Testis (tissue), 3 donors: Measurements from ENCODE around the gene KCNJ5. TPM values are rescaled to one million over a fixed set of nuclear protein-coding genes. Genes with fewer than 3 reads are reported as not detected.

Experiments used
- DNase-seq: peaks from one replicate; pipeline ENCODE4 v3.0.0-alpha.2; 2019
- H3K27ac ChIP-seq, 2 donors: fragments of 200-600 bp; sonication (generic); one replicate each; pipeline ENCODE4 v1.5.1; 2019
- H3K27me3 ChIP-seq: fragments of 200-600 bp; sonication (generic); one replicate; pipeline ENCODE4 v1.5.1; 2019
- H3K36me3 ChIP-seq: fragments of 200-600 bp; sonication (generic); one replicate; pipeline ENCODE4 v1.5.1; 2017; ENCODE audit warnings: low read depth; ENCODE audit errors: missing control alignments
- H3K4me1 ChIP-seq: fragments of 200-600 bp; sonication (generic); one replicate; pipeline ENCODE4 v1.5.1; 2019
- H3K4me3 ChIP-seq, 2 donors: fragments of 200-600 bp; sonication (generic); one replicate each; pipeline ENCODE4 v1.5.1; 2017 to 2019
- H3K9me3 ChIP-seq: fragments of 200-600 bp; sonication (generic); one replicate; pipeline ENCODE4 v1.5.1; 2017
- POLR2A ChIP-seq: fragments of 450-650 bp; IDR thresholded peaks from one replicate; pipeline ENCODE4 v1.6.1; 2017; ENCODE audit warnings: antibody characterized with exemption, mild to moderate bottlenecking, moderate library complexity
- WGBS, 2 donors: methylation state at CpG; one replicate each; pipeline ENCODE4 v1.1.5; 2018; 5-methylcytosine and 5-hydroxymethylcytosine counted together
- intact Hi-C: fragments of 100-400 bp; cut with DNase I; formaldehyde crosslinking; loops from one replicate; pipeline ENCODE4 v1.15.1; 2023; ENCODE audit warnings: low total_unique reads
- polyA plus RNA-seq: library from polyadenylated mRNA; stranded (reverse); fragments of 350-450 nt; fragmentation: Illumina TruSeq; extraction: RNeasy Lipid Tissue Mini Kit (QIAGEN cat#74804); gene quantifications from one replicate; pipeline ENCODE4 v1.2.3, GENCODE V29; 2014; ENCODE audit warnings: low read depth, low replicate concordance; ENCODE audit not compliant: insufficient read depth
- total RNA-seq, 2 donors: library from RNA; depleted of rRNA; stranded (reverse); fragments of >200 nt; gene quantifications; one replicate each; pipeline ENCODE4 v1.2.3, GENCODE V29; 2016
- TF ChIP-seq, protein P1 (sequence below), 3 experiments: fragments of 450-650 bp in 2 of 3; fragments of 200-600 bp in 1 of 3; sonication (generic) in 1 of 3; IDR thresholded peaks; one replicate each; pipeline ENCODE4 v1.5.1; 2016 to 2019; ENCODE audit warnings: antibody characterized with exemption in 3 of 3, mild to moderate bottlenecking in 2 of 3, moderate library complexity in 1 of 3

KCNJ5 gene
- total and polyA plus RNA-seq, 3 donors from 2014 or later = 0.55 to 2.1 (median 1.5) TPM

GRCh38 chr11:128894685-128895084 is 3.5 kb downstream of the KCNJ5 start:
- TF ChIP-seq, protein P1, sequence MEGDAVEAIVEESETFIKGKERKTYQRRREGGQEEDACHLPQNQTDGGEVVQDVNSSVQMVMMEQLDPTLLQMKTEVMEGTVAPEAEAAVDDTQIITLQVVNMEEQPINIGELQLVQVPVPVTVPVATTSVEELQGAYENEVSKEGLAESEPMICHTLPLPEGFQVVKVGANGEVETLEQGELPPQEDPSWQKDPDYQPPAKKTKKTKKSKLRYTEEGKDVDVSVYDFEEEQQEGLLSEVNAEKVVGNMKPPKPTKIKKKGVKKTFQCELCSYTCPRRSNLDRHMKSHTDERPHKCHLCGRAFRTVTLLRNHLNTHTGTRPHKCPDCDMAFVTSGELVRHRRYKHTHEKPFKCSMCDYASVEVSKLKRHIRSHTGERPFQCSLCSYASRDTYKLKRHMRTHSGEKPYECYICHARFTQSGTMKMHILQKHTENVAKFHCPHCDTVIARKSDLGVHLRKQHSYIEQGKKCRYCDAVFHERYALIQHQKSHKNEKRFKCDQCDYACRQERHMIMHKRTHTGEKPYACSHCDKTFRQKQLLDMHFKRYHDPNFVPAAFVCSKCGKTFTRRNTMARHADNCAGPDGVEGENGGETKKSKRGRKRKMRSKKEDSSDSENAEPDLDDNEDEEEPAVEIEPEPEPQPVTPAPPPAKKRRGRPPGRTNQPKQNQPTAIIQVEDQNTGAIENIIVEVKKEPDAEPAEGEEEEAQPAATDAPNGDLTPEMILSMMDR (IDR thresholded peaks at IDR 0.05) = no peak
- TF ChIP-seq POLR2A = no peak
- Histone ChIP-seq H3K27ac (no peak overlapping the region), H3K4me3 (no peak overlapping the region), H3K27me3 (no peaks in the 10 kb centered on the region), H3K9me3 (no peaks in the 10 kb centered on the region), H3K36me3 (no peaks in the 10 kb centered on the region), H3K4me1 (peaks cover 29% of the 10 kb centered on the region)
- intact Hi-C loops = no loop called here
- peak; percentile 84 for DNase-seq
- WGBS, 2 donors = 27 to 52% methylated on average over 6 of the region's 6 CpGs

DNA sequence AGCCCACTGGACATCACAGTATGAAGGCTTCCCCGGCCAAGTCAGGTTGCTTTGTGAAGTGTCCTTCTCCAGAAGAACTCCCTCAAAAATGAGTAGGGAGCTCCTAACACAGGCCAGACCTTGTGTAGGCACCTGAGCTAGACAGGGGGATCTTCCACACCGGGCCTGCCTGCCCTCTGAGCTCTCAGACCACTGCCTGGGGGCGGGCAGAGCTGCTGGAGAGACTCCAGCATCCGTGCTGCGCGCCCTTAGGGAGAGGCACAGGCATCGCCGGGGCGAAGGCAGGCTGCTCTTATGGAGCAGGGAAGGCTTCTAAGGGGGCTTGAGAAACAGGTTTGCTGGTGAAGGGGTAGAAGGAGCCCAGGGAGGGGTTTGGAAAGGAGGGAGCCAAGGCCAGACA is 4.4 kb downstream of the KCNJ5 start:
- H3K27ac ChIP-seq = no peak overlapping the region
- no peak overlapping the region for H3K4me3 ChIP-seq
- TF ChIP-seq POLR2A = no peak
- TF ChIP-seq, protein P1 (IDR thresholded peaks at IDR 0.05) = no peak
- H3K36me3 ChIP-seq = no peaks in the 10 kb centered on the region
- H3K27me3 ChIP-seq = no peaks in the 10 kb centered on the region
- no peak for DNase-seq
- WGBS, 2 donors = 61 to 76% methylated on average over 7 to 9 of the region's 9 CpGs
- H3K9me3 ChIP-seq = no peaks in the 10 kb centered on the region
- H3K4me1 ChIP-seq = peaks cover 25% of the 10 kb centered on the region
- intact Hi-C loops = no loop called here

GRCh38 chr11:128896356-128896755 is 5.2 kb downstream of the KCNJ5 start:
- H3K4me1 ChIP-seq = peaks cover 24% of the 10 kb centered on the region
- H3K4me3 ChIP-seq = no peak overlapping the region
- H3K9me3 ChIP-seq = no peaks in the 10 kb centered on the region
- WGBS, 2 donors = 45 to 57% methylated on average over 2 of the region's 2 CpGs
- no peak overlapping the region for H3K27ac ChIP-seq
- H3K36me3 ChIP-seq = no peaks in the 10 kb centered on the region
- intact Hi-C loops = no loop called here
- no peaks in the 10 kb centered on the region for H3K27me3 ChIP-seq
- no peak for DNase-seq
- TF ChIP-seq, protein P1 (IDR thresholded peaks at IDR 0.05) = no peak
- TF ChIP-seq POLR2A = no peak

GRCh38 chr11:128897826-128898225 is 6.7 kb downstream of the KCNJ5 start:
- TF ChIP-seq, protein P1 (IDR thresholded peaks at IDR 0.05) = no peak
- TF ChIP-seq POLR2A = no peak
- no peak for DNase-seq
- Histone ChIP-seq H3K4me1 (peaks cover 18% of the 10 kb centered on the region), H3K27ac (no peak overlapping the region), H3K27me3 (no peaks in the 10 kb centered on the region), H3K9me3 (no peaks in the 10 kb centered on the region), H3K4me3 (no peak overlapping the region), H3K36me3 (no peaks in the 10 kb centered on the region)
- WGBS, 2 donors = 89 to 100% methylated on average over 1 of the region's 1 CpG
- intact Hi-C loops = no loop called here

DNA sequence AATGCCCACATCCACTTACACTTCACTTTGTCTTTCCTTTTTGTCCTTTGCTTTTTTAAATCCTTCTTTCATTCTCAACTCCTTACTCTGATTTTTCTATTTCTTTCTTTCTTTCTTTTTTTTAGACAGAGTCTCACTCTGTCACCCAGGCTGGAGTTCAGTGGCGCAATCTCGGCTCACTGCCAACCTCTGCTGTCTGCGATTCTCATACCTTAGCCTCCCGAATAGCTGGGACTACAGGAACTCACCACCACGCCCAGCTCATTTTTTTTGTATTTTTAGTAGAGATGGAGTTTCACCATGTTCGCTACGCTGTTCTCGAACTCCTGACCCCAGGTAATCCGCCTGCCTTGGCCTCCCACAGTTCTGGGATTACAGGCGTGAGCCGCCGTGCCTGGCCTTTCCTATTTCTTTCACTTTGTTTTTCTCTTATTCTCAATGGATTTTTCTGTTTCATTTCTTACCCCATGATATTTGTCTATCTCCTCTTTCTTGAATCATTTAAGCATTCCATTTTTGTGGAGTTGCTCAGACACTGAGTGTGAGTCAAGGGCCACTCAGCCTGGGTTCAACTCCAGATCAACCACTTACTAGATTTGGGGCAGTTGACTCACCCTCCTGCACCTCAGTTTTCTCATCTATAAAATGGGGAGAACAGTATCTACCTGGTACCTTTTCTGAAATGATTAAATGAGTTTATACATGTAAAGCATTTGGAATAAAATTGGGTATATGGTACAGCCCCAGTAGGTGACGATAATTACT is 7.6 kb downstream of the KCNJ5 start:
- intact Hi-C loops = no loop called here
- Histone ChIP-seq H3K4me3 (no peak overlapping the region), H3K9me3 (no peaks in the 10 kb centered on the region), H3K27ac (no peak overlapping the region), H3K36me3 (no peaks in the 10 kb centered on the region), H3K27me3 (no peaks in the 10 kb centered on the region), H3K4me1 (peaks cover 18% of the 10 kb centered on the region)
- TF ChIP-seq POLR2A = no peak
- TF ChIP-seq, protein P1 (IDR thresholded peaks at IDR 0.05) = no peak
- WGBS, 2 donors = 94% methylated on average over 13 of the region's 13 CpGs
- no peak for DNase-seq
